ENCODE data around the gene CD96.

GRCh38 chr3:111608383-111608782 lies 66.4 kb downstream of the CD96 start:
- TF ChIP-seq FOXM1 (IDR thresholded peaks at IDR 0.05; ENCODE audit: borderline replicate concordance, low read depth): no peak
- no peak for TF ChIP-seq YY1 (IDR thresholded peaks at IDR 0.05; ENCODE audit: low read depth)
- no peak for TF ChIP-seq REST (IDR thresholded peaks at IDR 0.05; ENCODE audit: low read depth)
- no peak for TF ChIP-seq EP300 (IDR thresholded peaks at IDR 0.05; ENCODE audit: borderline replicate concordance)
- TF ChIP-seq MAX (IDR thresholded peaks at IDR 0.05): no peak
- TF ChIP-seq NFIC (IDR thresholded peaks at IDR 0.05): no peak
- TF ChIP-seq EGR1 (IDR thresholded peaks at IDR 0.05): no peak
- TF ChIP-seq TEAD4 (IDR thresholded peaks at IDR 0.05): no peak
